DOHH2 (cell line): ENCODE results near the gene ELOVL3.

Source experiments
- EZH2phosphoT487 ChIP-seq: fragments of 200-600 bp; sonication (generic); IDR thresholded peaks from 2 replicates; pipeline ENCODE4 v1.6.1; 2017; ENCODE audit warnings: borderline replicate concordance, mild to moderate bottlenecking, antibody characterized with exemption, low read length, moderate library complexity, mixed read lengths
- TF ChIP-seq, protein P1 (sequence below): fragments of 200-600 bp; sonication (generic); IDR thresholded peaks from one replicate; pipeline ENCODE4 v1.5.1; 2014; ENCODE audit warnings: antibody characterized with exemption, mild to moderate bottlenecking, low read depth, low read length; ENCODE audit not compliant: poor library complexity, severe bottlenecking

DNA sequence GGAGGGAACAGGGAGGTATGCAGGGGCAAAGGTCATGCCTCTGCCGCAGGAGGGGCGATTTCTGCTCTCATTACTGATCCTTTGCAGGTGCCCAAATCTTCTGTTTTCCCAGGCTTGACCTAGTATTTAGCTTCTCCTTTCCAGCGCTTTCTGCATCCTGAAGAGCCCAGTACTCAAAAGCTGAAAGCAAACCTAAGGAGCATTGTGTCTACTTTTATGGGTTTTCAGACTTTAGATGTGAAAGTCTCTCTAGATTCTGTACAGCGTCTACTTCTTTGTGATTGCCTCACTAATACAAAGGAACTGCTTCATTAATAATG is 19.8 kb downstream of the ELOVL3 start:
- TF ChIP-seq, protein P1, sequence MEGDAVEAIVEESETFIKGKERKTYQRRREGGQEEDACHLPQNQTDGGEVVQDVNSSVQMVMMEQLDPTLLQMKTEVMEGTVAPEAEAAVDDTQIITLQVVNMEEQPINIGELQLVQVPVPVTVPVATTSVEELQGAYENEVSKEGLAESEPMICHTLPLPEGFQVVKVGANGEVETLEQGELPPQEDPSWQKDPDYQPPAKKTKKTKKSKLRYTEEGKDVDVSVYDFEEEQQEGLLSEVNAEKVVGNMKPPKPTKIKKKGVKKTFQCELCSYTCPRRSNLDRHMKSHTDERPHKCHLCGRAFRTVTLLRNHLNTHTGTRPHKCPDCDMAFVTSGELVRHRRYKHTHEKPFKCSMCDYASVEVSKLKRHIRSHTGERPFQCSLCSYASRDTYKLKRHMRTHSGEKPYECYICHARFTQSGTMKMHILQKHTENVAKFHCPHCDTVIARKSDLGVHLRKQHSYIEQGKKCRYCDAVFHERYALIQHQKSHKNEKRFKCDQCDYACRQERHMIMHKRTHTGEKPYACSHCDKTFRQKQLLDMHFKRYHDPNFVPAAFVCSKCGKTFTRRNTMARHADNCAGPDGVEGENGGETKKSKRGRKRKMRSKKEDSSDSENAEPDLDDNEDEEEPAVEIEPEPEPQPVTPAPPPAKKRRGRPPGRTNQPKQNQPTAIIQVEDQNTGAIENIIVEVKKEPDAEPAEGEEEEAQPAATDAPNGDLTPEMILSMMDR = no peak
- TF ChIP-seq EZH2phosphoT487 = no peak
